Stimulated activated CD4-positive, alpha-beta T cell treated with anti-CD3 and anti-CD28 coated beads, TNF-alpha, amount 100 ng/mL, for 48 hours (primary cell): ENCODE results near the gene PCYT2.
"Not testable (repeated sequence)": the region's sequence is repeated elsewhere in the genome, so short reads cannot be mapped to it uniquely, and the experiment has no call there.

Experiments
- DNase-seq, 3 donors: peaks; one replicate each; pipeline ENCODE4 v3.0.0-alpha.2; 2020; ENCODE audit warnings: low read depth in 3 of 3

PCYT2 gene

DNA sequence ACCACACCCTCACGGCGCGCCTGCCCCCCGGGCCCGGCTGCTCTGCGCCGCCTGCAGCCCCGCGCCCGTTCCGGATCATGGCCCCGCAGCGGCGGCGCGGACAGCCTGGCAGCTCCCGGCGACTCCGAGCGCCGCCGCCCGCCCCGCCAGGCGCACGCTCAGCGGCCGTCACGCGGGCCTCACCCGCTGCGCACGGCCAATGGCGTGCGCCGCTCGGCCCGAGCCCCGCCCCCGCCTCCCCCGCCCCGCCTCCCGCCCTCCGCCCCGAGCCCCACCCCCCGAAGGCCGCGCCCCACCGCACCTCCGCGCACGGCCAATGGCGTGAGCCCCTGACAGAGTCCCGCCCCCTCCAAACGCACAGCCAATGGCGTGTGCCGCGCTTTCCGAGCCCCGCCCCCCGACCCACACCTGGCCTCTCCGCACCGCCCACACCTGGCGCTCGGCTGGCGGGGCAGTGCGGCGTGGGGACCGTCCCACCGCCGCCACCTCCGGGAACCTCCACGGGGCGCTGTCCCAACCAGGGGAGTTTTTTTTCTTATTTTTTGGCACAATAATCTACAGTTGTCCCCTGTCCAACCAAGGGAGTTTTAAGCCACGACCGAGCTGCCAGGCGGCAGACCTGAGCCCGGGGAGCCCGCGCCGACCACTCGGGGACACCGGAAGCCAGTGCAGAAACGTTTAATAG is at the start of gene PCYT2:
Gene PCYT2 (minus strand): TSS at position 123 of the 685 bp plus-strand sequence. CDS start 44 bp downstream, at position 79.
- DNase-seq = peak; percentile 87 to 95 (median 89)

DNA sequence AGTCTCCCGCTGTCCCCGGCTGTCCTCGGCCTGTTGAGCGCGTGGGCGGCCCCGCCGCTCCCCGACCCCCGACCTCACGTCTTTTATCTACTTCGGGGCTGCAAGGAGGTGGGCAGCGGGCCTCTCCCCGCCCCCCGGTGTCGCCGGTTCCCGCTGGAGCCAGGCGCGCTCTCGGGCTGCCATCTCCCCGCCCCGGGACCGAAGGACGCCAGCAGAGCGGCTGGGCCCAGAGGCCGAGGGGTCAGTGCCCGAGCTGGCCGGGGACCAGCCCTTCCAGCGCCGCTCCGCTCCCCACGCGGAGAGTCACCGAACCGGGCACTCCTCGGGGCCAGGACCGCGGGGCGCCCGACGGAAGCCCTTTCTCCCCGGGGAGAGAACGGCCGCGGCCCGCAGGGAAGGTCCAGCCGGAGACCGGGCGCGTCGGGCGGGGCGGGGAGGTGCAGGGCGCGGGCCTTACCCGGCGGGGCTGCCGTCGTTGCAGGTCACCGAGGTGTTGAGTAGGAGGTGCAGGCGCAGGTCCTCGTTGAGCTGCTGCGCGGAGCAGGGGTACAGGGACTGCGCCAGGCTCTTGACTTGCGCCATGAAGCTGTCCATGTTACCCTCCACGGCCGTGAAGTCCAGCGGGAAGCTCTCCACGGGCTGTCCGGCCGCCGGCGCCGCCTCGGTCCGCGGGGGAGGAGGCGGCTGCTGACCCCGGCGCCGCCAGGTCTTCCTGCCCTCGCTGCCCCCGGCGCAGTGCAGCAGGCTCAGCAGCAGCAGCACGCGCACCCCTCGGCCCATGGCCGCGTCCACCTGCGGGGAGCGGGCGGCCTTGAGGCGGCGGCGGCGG is 49.1 kb upstream of the PCYT2 start:
- DNase-seq = no peak

DNA sequence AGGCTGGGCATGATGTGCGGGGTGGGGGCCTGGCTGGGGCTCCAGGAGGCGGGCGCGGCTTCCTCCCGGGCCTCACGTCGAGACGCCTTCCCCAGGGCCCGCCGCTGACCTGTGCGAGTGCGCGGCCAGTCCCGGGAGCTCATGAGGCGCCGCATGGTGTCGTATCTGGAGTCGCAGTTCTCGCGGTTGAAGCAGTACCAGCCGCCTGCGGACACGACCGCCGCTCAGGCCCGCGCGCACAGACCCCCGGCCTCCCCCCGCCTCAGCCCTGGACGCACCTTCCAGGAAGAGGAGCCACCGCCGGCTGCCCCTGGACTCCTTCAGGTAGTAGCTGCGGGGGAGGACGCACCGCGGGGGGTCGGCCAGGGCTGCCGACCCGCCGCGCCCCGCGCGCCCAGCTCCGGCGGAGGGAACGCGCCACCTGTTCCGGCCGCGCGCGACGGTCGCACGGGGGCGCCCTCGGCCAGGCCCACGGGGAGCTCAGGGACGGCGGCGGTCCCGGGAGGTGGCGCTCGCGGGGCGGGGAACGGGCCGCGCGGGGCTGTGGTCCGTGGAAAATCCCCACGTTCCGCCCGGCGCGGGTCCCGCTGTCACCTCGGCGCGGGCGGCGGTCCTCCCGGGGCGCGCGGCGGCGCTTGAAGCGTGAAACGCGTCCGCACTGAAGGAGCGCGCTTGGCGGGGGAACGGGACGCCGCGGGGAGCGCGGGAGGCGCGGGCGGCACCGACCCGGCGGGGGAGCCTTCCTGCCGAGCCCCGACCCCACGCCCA is 48.3 kb upstream of the PCYT2 start:
- DNase-seq = peak; percentile 32 to 74 (median 58)

DNA sequence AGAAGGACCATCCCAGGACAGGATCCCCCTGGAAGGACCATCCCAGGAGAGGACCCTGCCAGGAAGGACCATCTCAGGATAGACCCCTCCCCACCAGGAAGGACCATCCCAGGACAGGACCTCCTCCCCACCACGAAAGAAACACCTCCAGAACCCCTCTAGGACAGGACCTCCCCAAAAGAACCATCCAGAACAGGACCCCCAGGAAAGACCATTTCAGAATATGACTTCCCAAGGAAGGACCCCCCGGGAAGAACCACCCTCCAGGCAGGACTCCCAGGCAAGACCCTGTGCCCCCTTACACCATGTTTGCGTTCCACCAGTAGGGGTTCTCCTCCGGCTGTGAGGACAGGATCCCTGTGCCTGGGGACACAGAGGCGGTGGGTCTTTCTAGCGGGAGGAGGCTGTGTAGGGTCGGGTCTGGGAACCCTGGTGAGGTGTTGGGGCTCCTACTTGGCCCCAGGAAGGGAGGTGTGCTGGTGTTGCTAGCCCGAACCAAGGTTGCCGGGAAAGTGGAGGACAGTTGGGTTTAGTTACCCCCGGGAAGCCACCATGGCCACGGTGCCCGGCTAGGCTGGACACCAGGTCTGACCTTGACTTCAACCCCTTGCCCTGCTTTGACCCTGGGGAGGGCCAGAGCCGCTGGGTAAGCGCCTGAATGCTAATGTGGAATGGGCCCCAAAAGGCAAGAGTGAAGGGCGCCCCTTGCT is 47.6 kb upstream of the PCYT2 start:
- DNase-seq = no peak

DNA sequence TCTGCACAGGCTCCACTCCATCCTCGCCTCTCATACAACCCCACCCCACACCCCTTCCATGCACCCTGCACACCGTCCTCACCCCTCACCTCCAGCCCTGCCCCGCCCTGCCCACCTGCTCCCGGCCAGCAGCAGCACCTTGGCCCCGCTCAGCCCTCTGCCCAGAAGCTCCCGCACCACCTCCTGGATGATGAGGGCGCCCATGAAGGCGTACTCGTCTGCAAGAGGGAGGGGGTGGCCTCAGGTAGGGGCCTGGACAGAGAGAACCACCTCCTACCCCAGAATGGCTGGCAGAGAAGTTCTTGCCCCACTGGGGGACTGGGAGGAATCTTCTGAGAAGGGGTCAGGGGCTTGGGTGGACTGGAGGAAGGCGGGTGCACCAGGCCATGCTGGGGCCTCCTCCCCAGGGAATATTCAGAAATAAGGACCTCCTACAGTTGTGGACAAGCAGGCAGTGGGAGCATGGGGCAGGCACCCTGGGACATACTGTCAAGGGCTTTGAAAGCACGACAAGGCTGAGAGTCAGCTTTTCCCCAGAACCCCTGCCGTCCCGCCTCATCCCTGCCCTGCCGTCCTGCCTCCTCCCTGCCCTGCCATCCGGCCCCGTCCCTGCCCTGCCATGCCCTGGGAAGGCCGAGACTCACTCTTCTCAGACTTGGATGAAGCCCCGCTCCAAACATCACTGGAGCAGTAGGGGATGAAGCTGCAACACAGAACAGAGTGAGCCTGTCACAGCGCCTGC is 46.7 kb upstream of the PCYT2 start:
- no peak for DNase-seq

DNA sequence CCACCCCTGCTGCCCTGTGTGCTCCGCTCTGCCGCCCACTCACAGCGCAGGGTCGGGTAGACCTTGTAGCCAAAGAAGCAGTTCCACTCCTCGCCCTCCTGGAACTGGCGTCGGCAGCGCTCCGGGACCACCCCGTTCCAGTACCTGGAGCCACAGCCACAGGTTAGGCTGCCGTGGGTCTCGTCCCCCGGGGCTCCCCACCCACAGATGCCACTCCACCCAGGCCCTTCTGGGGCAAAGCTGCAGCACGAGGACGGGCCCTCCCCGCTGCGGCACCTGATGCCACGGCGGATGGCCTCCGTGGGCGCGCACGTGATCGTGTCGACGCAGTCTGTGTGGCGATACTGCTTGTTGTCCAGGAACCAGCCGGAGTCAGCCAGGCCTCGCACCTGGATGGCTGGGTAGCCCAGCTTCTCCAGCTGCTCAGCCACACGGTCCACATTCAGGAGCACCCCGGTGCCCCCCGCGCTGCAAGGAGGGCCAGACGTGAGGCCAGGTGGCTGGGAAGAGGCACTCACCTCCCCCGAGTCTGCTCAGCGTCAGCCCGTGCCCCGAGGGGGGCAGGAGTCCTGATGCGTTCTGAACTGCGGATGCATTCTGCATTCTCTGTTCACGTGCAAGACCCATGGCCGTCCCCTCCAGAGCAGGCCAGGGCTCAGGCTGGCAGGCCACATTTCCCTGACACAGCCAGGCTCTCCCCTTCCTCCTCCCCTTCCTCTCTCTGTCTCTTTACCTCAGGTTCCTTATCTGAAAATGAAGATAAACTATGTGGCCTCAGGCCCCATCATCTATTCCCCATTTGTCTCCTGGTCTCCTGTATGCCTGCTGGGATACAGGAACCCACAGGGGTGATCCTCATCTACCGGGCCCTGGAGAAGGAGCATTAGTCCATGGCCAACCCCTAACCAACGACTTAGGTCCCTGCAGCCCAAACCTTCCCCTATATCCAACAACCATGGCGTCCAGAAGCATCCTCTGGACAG is 45.7 kb upstream of the PCYT2 start:
- DNase-seq = no peak

DNA sequence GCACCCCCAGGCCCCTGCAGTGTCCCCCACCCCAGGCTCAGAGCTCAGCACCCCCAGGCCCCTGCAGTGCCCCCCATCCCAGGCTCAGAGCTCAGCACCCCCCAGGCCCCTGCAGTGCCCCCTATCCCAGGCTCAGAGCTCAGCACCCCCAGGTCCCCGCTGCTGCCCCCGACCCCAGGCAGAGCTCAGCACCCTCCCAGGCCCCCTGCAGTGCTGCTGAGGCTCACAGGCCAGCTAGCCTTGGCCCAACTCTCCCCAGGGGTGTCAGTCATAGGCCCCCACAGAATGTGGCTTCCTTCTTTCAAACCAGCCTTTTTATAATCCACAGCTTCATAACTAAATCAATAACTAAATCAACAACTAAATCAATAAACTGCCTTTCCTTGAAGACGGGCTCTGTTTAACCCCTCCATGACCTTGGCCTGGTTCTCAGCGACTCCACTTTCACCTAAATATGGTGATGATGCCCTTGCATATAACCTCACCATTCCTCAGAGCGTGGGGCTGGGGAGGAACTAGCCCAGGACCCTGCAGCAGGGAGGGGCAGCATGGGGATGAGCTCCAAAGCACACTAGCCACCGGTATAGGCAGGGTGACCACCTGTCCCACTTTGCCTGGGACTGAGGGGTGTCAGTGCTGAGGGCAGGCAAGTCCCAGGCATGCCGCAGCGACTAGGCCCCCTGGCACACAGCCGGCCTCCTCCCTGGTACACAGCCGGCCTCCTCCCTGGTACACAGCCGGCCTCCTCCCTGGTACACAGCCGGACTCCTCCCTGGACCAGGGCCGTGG is 44.8 kb upstream of the PCYT2 start:
- DNase-seq = no peak

DNA sequence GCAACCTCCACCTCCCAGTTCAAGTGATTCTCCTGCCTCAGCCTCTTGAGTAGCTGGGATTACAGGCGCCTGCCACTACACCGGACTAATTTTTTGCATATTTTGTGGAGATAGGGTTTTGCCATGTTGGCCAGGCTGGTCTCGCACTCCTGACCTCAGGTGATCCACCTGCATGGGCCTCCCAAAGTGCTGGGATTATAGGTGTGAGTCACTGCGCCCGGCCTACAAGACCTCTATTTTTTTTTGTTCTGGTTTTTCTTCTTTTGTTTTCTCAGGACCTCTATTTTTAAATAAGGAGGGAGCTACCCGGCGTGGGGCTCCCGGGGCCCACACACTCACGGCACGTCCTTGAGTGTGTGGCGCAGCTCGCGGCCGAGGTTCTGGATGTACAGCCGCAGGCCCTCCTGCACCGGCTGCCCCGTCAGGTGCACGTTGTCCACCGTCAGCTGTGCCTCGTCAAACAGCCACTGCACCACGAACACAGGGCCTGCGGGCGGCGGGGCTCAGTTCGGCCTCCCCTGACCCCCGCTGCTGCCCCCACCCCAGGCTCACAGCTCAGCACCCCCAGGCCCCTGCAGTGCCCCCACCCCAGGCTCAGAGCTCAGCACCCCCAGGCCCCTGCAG is 44.0 kb upstream of the PCYT2 start:
- no peak for DNase-seq

DNA sequence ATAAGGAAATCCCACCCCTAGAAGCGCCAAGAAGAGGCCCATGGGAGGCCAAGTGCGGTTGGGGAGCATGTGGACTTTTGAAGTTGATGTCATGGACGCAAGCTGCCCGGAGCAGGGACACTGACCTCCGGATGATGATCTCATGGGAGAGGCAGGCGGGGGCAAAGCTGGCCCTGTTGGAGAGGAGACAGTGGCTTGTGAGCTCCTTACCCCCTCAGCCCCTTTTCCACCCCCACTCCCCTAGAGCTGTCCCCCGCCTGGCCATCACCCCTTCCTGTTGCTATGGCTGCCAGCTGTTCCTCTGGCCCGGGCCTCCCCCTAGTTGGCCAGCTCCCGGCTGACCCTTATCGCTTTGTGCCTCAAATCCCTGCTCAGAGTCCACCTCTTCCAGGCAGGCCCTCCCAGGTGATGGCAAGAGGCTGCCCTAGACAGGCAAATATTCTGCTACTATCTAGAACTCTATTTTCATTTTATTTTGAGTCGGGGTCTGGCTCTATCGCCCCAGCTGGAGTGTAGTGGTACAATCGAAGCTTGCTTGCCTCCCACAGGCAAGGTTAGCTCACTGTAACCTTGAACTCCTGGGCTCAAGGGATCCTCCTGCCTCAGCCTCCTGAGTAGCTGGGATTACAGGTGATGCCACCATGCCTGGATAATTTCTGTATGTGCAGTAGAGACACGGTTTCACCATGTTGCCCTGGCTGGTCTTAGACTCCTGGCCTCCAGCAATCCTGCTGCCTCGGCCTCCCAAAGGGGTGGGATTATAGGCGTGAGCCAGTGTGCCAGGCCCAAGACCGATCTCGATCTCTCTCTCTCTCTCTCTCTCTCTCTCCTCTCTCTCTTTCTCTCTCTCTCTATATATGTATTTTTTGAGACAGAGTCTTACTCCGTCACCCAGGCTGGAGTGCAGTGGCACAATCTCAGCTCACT is 43.2 kb upstream of the PCYT2 start:
- no peak for DNase-seq

DNA sequence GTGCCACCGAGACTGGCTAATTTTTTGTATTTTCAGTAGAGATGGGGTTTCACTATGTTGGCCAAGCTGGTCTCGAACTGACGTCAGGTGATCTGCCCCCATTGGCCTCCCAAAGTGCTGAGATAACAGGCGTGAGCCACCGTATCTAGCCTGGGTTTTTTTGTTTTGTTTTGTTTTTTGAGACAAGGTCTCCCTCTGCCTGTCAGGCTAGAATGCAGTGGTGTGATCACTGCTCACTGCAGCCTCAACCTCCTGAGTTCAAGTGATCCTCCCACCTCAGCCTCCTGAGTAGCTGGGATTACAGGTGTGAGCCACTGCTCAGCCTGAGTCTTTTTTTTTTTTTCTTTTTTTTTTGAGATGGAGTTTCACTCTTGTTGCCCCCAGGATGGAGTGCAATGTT is 42.2 kb upstream of the PCYT2 start:
- not testable (repeated sequence) for DNase-seq

DNA sequence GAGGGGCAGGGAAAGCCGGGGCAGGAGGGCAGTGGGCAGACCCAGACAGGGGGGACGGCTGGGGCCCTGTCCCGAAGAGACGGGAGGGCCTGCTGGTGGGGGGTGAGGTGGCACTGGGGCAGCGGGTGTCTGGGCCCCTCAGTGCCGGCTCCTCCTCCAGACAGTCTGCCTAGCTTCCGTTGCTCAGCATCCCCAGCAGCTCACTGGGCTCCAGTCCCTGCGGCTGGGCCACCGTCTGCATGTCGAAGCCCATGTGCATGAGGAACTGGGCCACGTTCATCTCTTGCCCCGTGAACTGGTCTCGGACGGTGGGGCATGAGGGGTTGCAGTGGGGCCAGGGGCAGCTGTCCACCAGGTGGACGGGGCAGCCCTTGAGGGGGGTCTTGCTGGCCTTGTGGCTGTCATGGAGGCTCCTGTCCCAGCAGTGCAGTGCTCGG is 41.6 kb upstream of the PCYT2 start:
- no peak for DNase-seq

DNA sequence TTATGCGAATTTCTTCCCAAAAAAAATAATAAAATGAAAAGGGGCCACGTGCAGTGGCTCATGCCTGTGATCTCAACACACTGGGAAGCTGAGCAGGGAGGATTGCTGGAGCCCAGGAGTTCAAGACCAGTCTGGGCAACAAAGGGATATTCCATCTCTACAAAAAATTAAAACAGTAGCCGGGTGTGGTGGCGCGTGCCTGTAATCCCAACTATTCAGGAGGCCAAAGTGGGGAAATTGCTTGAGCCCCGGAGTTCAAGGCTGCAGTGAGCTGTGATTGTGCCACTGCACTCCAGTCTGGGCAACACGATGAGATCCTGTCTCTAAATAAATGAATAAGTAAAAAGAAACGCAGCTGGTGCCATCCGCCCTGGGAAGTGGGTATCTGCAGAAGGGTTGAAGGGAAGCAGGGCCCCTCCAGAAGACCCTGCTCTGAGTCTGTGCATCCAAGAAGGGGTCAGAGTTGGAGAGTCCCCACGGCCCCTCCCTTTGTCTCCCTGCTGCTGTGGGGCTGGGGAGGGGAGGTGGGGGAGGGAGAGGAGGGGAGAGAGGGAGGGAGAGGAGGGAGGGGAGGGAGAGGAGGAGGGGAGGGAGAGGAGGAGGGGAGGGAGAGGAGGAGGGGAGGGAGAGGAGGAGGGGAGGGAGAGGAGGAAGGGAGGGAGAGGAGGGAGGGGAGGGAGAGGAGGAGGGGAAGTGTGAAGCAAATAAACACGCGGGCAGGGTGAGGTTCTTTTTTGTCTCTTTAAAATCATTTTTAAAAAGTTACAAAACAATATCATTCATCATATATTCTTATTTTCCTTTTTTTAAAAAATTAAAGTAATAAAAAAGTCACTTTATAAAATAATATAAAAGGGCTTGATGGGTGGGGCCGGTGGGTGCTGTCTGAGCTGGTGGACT is 40.8 kb upstream of the PCYT2 start:
- DNase-seq = no peak

DNA sequence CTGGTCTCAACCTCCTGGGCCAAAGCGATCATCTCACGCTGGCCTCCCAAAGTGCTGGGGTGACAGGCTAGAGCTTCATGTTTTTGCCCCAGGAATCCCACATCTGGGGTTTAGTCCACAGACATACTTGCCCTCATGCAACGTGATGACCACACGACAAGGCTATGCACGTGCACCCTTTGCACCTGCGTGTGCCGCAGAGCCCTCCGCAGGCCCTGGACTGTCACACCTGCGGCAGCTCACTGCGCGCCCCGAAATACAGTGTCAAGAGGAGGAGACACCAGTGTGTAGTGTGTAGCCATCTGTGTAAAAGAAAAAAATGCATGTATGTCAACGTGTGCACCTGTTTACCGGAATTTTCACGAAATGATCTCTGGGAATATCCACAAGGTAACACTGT is 39.3 kb upstream of the PCYT2 start:
- DNase-seq = no peak

DNA sequence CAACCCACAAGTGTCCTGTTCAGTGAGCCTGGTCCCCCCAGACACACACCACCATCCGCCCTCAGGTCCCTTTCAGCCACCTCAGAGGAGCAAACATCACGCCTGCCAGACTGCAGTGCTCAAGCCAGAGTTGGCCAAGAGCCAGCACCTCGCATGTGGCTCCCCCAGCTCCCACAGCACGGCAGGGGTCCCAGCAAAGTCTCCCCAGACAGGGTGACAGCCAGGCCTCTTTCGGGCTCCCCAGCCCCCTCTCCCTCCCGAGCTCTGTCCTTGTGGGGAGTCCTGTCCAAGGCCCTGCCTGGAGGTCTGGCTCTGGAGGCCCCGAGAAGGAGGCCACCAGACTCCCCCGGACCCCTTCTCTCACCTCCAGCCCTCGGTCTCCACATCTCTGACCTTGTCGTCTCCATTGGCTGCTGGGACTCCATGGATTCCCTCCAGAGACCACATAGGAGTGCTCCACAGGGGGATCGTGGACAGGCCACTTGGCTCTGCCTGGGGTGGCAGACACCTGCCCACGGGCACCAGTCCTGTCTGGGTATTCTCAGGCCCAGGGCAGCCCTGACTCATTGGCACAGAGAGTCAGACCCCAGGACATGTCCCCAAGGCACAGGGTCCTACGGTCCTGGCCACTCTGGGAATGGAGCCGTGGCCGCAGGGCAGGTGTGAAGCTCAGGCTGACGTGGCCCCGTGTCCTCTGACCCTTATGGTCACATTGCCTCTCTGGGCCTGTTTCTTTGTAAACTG is 37.6 kb upstream of the PCYT2 start:
- no peak for DNase-seq

DNA sequence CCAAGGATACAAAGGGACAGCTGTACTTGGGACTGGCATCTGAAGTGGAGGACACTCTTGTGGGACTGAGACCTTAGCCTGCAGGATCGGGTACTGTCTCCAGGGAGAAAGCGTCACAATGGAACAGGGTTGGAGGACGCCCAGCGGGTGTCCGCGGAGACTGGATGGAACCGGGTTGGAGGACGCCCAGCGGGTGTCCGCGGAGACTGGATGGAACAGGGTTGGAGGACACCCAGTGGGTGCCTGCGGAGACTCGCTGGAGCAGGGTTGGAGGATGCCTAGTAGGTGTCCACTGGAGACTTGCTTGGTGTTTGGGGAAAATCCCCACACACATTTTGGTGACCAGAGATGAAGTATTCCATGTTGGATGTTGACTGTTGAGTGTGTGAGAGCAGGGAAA is 36.0 kb upstream of the PCYT2 start, which contains the start of gene MYADML2:
Gene MYADML2 (minus strand): TSS at position 45 of the 400 bp plus-strand sequence. CDS start 5,492 bp downstream, outside the sequence.
- DNase-seq = no peak

DNA sequence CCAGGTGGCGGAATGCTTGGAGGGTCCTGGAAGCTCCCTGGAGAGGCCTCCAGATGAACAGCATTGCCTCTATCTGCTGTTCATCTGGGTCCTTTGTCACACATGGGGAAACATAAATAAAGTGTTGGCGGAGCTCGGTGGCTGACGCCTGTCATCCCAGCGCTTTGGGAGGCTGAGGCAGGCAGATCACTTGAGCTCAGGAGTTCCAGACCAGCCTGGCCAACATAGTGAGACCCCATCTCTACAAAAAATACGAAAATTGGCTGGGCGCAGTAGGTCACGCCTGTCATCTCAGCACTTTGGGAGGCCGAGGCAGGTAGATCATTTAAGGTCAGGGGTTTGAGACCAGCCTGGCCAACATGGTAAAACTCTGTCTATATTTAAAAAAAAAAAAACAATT is 33.7 kb upstream of the PCYT2 start:
- no peak for DNase-seq
